Measurements from ENCODE around the gene MED22.
A peak's percentile ranks its signal among the peaks of the same experiment; 100 is the strongest.

MED22 gene

DNA sequence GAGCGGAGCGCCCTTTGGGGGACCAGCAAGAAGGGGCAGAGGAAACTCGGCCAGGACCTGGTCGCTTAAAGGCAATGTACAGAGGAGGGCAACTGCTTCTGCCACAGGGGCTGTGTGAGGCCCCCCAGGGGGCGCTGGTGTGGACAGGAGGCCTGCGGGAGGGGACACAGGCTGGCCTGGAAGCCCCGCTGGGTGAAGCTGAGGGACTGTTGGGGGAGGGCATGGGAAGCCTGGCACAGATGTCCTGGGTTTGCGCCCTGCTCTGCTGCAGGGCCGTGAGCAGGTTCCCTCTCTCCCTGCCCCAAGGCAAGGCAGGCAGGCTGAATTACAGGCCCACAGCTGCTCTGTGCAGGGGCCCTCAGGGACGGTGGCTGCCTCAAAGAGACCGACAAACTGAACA, 5.4 kb downstream of the MED22 start:
- TF ChIP-seq CTCF (IDR thresholded peaks at IDR 0.05; ENCODE audit: insufficient read depth, low read depth, low read length, missing control alignments), result no peak
- no peak for DNase-seq (ENCODE audit: low read depth)
- no peak overlapping the region for H3K4me3 ChIP-seq (ENCODE audit: low read length)

DNA sequence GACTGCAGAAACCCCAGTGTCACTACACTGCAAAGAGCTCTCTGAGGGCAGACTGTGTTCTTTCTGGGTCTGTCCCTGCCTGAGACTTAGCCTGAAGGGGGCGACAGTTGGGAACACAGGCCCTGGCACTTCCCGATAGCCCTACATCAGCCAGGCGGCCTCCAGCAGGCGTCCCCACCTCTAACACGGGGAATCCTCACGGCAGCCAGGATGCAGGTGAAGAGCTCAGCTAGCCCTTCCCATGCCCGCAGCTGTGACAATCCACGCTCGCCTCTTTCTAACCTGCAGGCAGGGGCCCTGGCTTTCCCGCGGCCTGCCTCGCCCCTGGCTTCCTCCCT, 5.9 kb downstream of the MED22 start:
- H3K4me3 ChIP-seq (ENCODE audit: low read length), result no peak overlapping the region
- no peak for DNase-seq (ENCODE audit: low read depth)

DNA sequence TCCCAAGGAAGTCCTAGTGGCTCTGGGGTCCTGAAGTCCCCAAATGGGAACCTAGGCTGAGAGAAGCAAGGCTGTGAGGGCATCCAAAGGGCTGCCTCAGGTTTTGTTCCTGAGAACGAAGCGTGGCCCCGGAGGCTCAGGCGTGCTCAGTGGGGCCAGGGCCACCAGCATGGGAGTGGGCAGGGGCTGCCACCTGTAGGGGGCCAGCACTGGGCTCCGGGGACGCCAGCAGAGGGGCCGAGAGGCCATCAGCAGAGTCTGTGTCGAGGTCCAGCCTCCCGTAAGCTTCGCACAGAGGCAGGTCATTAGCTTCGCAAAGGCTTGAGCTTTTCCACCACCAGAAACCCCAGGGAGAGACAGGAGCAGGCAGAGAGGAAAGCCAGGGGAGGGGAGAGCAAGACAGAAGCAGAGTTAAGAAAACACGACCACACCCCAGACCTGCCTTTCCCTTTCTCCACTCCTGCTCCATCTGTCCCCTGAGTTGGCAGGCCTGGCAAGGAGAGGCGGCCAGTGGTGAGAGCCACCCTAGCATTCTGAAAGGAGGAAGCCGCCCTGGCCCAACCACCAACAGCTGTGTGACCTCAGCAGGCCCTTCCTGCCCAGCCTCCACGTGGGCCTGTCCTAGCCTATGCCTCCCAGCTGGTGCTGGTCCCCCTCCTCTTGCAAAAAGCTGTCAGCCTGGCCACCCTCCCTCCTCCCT, 6.4 kb downstream of the MED22 start:
- no peak overlapping the region for H3K4me3 ChIP-seq (ENCODE audit: low read length)
- no peak for DNase-seq (ENCODE audit: low read depth)
- no peak for TF ChIP-seq CTCF (IDR thresholded peaks at IDR 0.05; ENCODE audit: insufficient read depth, low read depth, low read length, missing control alignments)

More for the DNA sequence above, 5.9 kb downstream of the MED22 start:
- TF ChIP-seq CTCF (IDR thresholded peaks at IDR 0.05; ENCODE audit: insufficient read depth, low read depth, low read length, missing control alignments), result peak; percentile 20

DNA sequence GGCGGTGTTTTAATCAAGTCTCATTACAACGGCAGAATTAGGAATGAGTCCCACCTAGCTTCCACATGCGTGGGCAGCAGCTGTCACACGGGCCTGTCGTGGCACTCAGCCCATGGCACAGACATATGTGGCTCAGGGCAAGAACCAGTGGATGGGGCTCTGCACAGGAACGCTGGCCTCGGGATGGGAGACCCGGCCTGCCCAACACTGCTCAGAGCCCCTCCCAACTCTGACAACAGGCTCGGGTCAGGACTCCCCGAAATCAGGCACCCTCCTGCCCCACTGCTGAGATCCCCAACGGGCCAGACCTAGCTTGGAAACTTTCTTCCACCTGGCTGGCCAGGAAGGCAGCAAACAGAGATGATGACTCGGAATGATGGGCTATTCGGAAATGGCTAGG, 7.0 kb downstream of the MED22 start:
- H3K4me3 ChIP-seq (ENCODE audit: low read length), result no peak overlapping the region
- DNase-seq (ENCODE audit: low read depth), result no peak
- TF ChIP-seq CTCF (IDR thresholded peaks at IDR 0.05; ENCODE audit: insufficient read depth, low read depth, low read length, missing control alignments), result no peak

- DNase-seq (ENCODE audit: low read depth), result no peak
- no peak overlapping the region for H3K4me3 ChIP-seq (ENCODE audit: low read length)
- no peak for TF ChIP-seq CTCF (IDR thresholded peaks at IDR 0.05; ENCODE audit: insufficient read depth, low read depth, low read length, missing control alignments)
Observed at GRCh38 chr9:133340256-133340655, 7.7 kb downstream of the MED22 start.

DNA sequence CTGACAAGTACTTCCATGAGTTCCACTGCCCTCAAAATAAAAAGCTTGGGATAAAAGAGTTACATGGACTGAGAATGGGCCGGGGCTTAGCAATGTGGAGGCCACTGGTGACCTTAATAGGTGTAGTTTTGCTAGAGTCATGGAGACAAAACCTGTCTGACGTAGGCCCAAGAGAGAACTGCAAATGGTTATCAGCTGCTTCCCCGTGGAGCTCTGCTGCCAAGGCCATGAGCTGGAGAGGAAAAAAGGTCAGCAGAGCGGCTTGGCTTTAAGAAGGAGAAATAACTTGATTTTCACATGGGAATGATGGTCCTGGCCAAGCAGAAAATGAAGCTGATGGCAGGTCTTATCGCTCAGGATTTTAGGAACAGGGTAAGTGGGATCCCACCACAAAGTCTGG, 8.3 kb downstream of the MED22 start:
- no peak for TF ChIP-seq CTCF (IDR thresholded peaks at IDR 0.05; ENCODE audit: insufficient read depth, low read depth, low read length, missing control alignments)
- no peak for DNase-seq (ENCODE audit: low read depth)

More for the DNA sequence above, 8.3 kb downstream of the MED22 start:
- H3K4me3 ChIP-seq (ENCODE audit: low read length), result no peak overlapping the region

All from epithelial cell of esophagus (primary cell).